Measurements from ENCODE around the gene SF1. TPM values are rescaled to one million over a fixed set of nuclear protein-coding genes. Genes with fewer than 3 reads are reported as not detected.

The SF1 gene
- total RNA-seq, 1 donor: 114 TPM

DNA sequence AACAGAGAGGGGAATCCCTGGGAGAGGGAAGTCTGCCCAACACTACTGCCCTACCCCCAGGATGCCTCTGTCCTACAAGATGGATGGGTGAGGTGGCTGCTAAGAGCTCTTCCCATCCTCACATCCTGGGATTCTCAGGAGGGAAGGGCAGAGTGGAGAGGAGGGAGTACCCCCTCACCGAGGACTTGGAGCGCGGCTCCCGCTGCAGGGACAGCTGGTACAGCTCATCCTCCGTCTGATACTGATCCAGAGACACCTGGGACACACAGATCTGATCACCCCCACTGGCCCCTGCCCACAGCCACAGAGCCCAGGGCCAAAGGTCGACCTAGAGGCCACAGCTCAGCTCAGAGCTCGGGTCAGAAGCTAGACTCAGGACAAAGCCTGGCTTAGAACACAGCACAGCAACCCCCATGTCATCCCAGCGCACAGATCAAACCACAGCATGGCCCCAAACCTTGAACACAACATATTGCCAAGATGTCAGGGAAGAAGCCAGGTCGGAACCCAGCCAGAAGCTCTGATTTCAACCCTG, 42.5 kb downstream of the SF1 start:
- no peaks in the 10 kb centered on the region for H3K9me3 ChIP-seq (ENCODE audit: low read depth, low read length)
- no peak overlapping the region for H3K27ac ChIP-seq (ENCODE audit: low read depth, low read length)
- TF ChIP-seq, protein P1, sequence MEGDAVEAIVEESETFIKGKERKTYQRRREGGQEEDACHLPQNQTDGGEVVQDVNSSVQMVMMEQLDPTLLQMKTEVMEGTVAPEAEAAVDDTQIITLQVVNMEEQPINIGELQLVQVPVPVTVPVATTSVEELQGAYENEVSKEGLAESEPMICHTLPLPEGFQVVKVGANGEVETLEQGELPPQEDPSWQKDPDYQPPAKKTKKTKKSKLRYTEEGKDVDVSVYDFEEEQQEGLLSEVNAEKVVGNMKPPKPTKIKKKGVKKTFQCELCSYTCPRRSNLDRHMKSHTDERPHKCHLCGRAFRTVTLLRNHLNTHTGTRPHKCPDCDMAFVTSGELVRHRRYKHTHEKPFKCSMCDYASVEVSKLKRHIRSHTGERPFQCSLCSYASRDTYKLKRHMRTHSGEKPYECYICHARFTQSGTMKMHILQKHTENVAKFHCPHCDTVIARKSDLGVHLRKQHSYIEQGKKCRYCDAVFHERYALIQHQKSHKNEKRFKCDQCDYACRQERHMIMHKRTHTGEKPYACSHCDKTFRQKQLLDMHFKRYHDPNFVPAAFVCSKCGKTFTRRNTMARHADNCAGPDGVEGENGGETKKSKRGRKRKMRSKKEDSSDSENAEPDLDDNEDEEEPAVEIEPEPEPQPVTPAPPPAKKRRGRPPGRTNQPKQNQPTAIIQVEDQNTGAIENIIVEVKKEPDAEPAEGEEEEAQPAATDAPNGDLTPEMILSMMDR (IDR thresholded peaks at IDR 0.05; ENCODE audit: extremely low read depth, low read depth, low read length): no peak
- no peaks in the 10 kb centered on the region for H3K36me3 ChIP-seq (ENCODE audit: insufficient read depth, low read length)
- no peaks in the 10 kb centered on the region for H3K79me2 ChIP-seq (ENCODE audit: insufficient read depth, low read length)
- no peak for DNase-seq (ENCODE audit: insufficient read length, low spot score, missing footprints)
- peaks cover 11% of the 10 kb centered on the region for H3K27me3 ChIP-seq (ENCODE audit: insufficient read depth, low read length)
- H3K4me2 ChIP-seq (ENCODE audit: insufficient read depth, low read length): no peak overlapping the region
- H3K4me1 ChIP-seq (ENCODE audit: insufficient read depth, low read length): no peaks in the 10 kb centered on the region
- no peaks in the 10 kb centered on the region for H4K20me1 ChIP-seq (ENCODE audit: insufficient read depth, low read length)
- H2AFZ ChIP-seq (ENCODE audit: low read length): no peak overlapping the region
- H3K4me3 ChIP-seq (ENCODE audit: insufficient read depth, low read length): no peak overlapping the region

DNA sequence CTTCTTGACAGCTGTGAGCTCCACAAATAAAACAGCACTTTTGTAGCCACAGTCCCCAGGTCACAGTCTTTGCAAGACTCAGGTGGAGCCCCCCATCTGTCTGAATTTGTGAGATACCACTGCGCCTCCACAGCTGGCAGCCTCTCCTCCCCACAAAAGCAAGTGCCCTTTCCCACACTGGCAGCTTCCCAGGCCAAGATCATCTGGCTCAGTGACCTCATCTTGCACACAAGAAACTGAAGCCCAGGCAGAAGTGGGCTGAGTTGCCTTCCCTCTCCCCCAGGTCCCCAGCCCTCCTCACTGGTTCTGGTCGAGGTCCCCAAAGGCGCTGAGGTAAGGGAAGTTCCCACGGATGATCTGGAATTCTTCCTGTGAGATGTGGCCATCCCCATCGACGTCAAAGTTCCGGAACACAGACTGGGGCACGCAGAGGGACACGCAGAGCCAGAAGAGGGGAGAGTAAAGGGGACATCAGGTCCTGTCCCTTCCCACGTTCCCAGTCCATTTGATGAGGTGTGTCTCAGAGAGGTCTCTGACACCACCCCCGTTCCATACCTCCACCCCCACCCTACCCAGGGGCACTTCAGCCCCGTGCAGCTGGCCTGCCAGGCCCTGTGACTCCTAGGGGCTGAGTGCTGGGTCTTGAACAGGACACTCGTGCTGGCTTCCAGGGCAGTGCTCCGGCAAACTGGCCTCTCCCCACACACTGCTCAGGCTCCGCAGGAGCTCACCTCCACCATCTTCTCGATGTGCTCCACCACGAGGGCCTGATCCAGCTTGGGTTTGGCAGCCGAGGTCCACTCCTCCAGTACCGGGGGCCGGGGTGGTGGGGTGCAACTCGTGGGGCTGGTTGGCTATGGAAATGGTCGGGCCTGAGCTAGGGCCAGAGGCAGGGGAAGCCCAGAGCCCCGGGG, 43.3 kb downstream of the SF1 start:
- Histone ChIP-seq H3K4me1 (ENCODE audit: insufficient read depth, low read length) (no peaks in the 10 kb centered on the region), H3K36me3 (ENCODE audit: insufficient read depth, low read length) (no peaks in the 10 kb centered on the region), H3K79me2 (ENCODE audit: insufficient read depth, low read length) (no peaks in the 10 kb centered on the region), H3K4me2 (ENCODE audit: insufficient read depth, low read length) (no peak overlapping the region), H4K20me1 (ENCODE audit: insufficient read depth, low read length) (no peaks in the 10 kb centered on the region), H3K9me3 (ENCODE audit: low read depth, low read length) (no peaks in the 10 kb centered on the region), H2AFZ (ENCODE audit: low read length) (no peak overlapping the region), H3K27ac (ENCODE audit: low read depth, low read length) (no peak overlapping the region), H3K27me3 (ENCODE audit: insufficient read depth, low read length) (peaks cover 4% of the 10 kb centered on the region), H3K4me3 (ENCODE audit: insufficient read depth, low read length) (no peak overlapping the region)
- DNase-seq (ENCODE audit: insufficient read length, low spot score, missing footprints): no peak
- TF ChIP-seq, protein P1 (IDR thresholded peaks at IDR 0.05; ENCODE audit: extremely low read depth, low read depth, low read length): no peak

DNA sequence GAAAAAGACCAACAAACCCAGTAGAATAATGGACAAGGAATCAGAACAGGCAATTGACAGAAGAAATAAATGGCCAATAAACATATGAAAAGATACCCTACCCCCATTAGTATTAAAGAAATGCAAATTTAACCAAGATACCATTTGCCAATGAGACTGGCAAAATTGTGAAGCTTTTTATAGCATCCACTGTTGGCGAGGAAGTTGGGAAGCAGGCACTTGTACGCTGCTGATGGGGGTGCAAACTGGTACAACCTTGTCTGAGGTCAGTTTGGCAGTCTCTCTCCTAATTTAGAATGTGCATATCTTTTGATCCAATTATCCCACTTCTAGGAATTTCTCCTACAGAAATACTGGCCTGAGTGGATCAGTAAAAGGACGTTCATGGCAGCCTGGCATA, 46.7 kb downstream of the SF1 start:
- Histone ChIP-seq H3K36me3 (ENCODE audit: insufficient read depth, low read length) (no peaks in the 10 kb centered on the region), H2AFZ (ENCODE audit: low read length) (no peak overlapping the region), H3K9me3 (ENCODE audit: low read depth, low read length) (no peaks in the 10 kb centered on the region), H3K4me1 (ENCODE audit: insufficient read depth, low read length) (no peaks in the 10 kb centered on the region), H3K4me2 (ENCODE audit: insufficient read depth, low read length) (no peak overlapping the region), H4K20me1 (ENCODE audit: insufficient read depth, low read length) (no peaks in the 10 kb centered on the region), H3K79me2 (ENCODE audit: insufficient read depth, low read length) (no peaks in the 10 kb centered on the region), H3K27ac (ENCODE audit: low read depth, low read length) (no peak overlapping the region), H3K27me3 (ENCODE audit: insufficient read depth, low read length) (peaks cover 4% of the 10 kb centered on the region), H3K4me3 (ENCODE audit: insufficient read depth, low read length) (no peak overlapping the region)
- TF ChIP-seq, protein P1 (IDR thresholded peaks at IDR 0.05; ENCODE audit: extremely low read depth, low read depth, low read length): no peak
- DNase-seq (ENCODE audit: insufficient read length, low spot score, missing footprints): no peak

DNA sequence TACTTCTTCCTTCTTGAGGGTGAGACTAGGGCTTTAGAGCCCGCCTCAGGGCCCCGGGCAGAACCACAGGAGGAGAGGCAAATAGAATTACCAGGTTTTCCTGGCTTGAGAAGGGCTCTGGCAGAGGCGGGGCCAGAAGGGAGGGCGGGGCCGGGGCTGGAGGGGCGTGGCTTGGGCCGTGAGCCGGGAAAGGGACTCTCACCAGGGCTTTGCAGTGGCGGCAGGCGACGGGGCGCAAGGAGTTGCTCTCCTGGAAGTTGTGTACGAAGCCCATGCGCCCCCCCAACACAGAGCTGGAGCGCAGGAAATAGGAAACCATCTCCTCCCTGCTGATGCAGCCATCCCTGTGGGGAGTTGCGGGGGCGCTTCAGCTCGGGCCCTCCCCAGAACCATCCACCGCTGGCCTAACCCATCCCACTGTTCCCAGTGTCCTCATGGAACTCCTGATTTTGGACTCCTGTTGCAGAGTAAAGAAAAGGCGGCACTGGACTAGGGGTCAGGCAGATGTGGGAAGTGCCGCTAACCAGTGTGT, 48.4 kb downstream of the SF1 start:
- Histone ChIP-seq H3K27me3 (ENCODE audit: insufficient read depth, low read length) (peaks cover 4% of the 10 kb centered on the region), H3K36me3 (ENCODE audit: insufficient read depth, low read length) (no peaks in the 10 kb centered on the region), H3K4me2 (ENCODE audit: insufficient read depth, low read length) (no peak overlapping the region), H3K27ac (ENCODE audit: low read depth, low read length) (no peak overlapping the region), H3K4me1 (ENCODE audit: insufficient read depth, low read length) (no peaks in the 10 kb centered on the region), H4K20me1 (ENCODE audit: insufficient read depth, low read length) (no peaks in the 10 kb centered on the region), H3K9me3 (ENCODE audit: low read depth, low read length) (no peaks in the 10 kb centered on the region), H3K79me2 (ENCODE audit: insufficient read depth, low read length) (no peaks in the 10 kb centered on the region), H2AFZ (ENCODE audit: low read length) (no peak overlapping the region), H3K4me3 (ENCODE audit: insufficient read depth, low read length) (no peak overlapping the region)
- TF ChIP-seq, protein P1 (IDR thresholded peaks at IDR 0.05; ENCODE audit: extremely low read depth, low read depth, low read length): no peak
- no peak for DNase-seq (ENCODE audit: insufficient read length, low spot score, missing footprints)

Measured in osteoblast (primary cell).